Uterus (tissue), 2 donors: ENCODE data around the gene SH3TC1.

Experiments
- POLR2A ChIP-seq, 2 donors: fragments of 450-650 bp; IDR thresholded peaks; one replicate each; pipeline ENCODE4 v1.6.1; 2016; ENCODE audit warnings: antibody characterized with exemption in 2 of 2, mild to moderate bottlenecking in 1 of 2, moderate library complexity in 1 of 2
- TF ChIP-seq, protein P1 (sequence below), 4 experiments: fragments of 200-600 bp in 2 of 4; fragments of 450-650 bp in 2 of 4; sonication (generic) in 2 of 4; IDR thresholded peaks; one replicate each; pipeline ENCODE4 v1.5.1; 2016 to 2019; ENCODE audit warnings: antibody characterized with exemption in 4 of 4, mild to moderate bottlenecking in 2 of 4, moderate library complexity in 1 of 4

DNA sequence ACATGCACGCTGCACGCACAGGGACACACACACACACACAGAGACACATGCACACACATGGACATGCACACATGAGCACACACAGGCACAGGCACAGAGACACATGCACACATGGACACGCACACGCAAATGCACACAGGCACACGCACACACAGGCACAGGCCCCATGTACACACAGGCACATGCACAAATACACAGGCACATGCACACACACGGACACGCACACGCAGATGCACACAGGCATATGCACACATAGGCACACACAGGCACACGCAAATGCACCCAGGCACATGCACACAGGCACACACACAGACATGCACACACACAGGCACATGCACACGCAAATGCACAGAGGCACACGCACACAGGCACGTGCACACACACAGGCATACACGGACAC, 40.1 kb downstream of the SH3TC1 start:
- TF ChIP-seq, protein P1, sequence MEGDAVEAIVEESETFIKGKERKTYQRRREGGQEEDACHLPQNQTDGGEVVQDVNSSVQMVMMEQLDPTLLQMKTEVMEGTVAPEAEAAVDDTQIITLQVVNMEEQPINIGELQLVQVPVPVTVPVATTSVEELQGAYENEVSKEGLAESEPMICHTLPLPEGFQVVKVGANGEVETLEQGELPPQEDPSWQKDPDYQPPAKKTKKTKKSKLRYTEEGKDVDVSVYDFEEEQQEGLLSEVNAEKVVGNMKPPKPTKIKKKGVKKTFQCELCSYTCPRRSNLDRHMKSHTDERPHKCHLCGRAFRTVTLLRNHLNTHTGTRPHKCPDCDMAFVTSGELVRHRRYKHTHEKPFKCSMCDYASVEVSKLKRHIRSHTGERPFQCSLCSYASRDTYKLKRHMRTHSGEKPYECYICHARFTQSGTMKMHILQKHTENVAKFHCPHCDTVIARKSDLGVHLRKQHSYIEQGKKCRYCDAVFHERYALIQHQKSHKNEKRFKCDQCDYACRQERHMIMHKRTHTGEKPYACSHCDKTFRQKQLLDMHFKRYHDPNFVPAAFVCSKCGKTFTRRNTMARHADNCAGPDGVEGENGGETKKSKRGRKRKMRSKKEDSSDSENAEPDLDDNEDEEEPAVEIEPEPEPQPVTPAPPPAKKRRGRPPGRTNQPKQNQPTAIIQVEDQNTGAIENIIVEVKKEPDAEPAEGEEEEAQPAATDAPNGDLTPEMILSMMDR (IDR thresholded peaks at IDR 0.05), result no peak
- no peak for TF ChIP-seq POLR2A (IDR thresholded peaks at IDR 0.05)
